ENCODE data around the gene AKAP8L. TPM values are rescaled to one million over a fixed set of nuclear protein-coding genes. Genes with fewer than 3 reads are reported as not detected.
"Not testable (repeated sequence)": the region's sequence is repeated elsewhere in the genome, so short reads cannot be mapped to it uniquely, and the experiment has no call there.

Gene AKAP8L
- total and polyA plus RNA-seq, 2 donors from 2014 or later, result 44.3 to 122 TPM

DNA sequence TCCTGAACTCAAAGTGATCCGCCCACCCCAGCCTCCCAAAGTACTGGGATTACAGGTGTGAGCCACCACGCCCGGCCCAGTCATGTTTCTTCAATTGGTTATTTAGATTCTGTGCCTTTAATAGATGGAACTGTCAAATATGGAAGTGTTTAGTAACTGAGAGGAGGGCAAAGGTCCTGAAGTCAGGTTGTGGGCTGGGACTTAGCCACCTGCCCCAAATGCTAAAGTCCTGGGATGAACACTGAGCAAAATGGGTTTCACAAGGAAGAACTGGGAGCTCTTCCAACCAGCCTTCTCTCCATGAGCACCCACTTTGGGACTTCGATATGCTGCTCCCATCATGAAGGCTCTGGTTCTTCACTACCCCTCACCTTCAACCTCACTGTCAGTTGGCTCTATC lies 60.9 kb downstream of the AKAP8L start:
- DNase-seq, result no peak
- TF ChIP-seq, protein P1, sequence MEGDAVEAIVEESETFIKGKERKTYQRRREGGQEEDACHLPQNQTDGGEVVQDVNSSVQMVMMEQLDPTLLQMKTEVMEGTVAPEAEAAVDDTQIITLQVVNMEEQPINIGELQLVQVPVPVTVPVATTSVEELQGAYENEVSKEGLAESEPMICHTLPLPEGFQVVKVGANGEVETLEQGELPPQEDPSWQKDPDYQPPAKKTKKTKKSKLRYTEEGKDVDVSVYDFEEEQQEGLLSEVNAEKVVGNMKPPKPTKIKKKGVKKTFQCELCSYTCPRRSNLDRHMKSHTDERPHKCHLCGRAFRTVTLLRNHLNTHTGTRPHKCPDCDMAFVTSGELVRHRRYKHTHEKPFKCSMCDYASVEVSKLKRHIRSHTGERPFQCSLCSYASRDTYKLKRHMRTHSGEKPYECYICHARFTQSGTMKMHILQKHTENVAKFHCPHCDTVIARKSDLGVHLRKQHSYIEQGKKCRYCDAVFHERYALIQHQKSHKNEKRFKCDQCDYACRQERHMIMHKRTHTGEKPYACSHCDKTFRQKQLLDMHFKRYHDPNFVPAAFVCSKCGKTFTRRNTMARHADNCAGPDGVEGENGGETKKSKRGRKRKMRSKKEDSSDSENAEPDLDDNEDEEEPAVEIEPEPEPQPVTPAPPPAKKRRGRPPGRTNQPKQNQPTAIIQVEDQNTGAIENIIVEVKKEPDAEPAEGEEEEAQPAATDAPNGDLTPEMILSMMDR (IDR thresholded peaks at IDR 0.05; ENCODE audit: borderline replicate concordance, extremely low read depth, insufficient read depth), result no peak
- Histone ChIP-seq H3K9me3 (ENCODE audit: control insufficient read depth in 2 of 3, insufficient read depth in 1 of 3, low read length in 3 of 3) (no peaks in the 10 kb centered on the region), H3K9ac (ENCODE audit: low read length in 3 of 3) (no peak overlapping the region), H3K4me1 (ENCODE audit: control insufficient read depth in 2 of 3, insufficient read depth in 2 of 3, low read depth in 1 of 3, low read length in 3 of 3) (peaks cover 0 to 2% (median 0%) of the 10 kb centered on the region in 3 donors), H3K27ac (ENCODE audit: low read depth in 2 of 2, low read length in 2 of 2) (no peak overlapping the region), H3K27me3 (ENCODE audit: control insufficient read depth, insufficient read depth, low read length) (no peaks in the 10 kb centered on the region), H3K4me3 (ENCODE audit: low read length in 3 of 3) (no peak overlapping the region), H3K36me3 (ENCODE audit: control insufficient read depth in 2 of 3, insufficient read depth in 3 of 3, low read length in 3 of 3) (peaks cover 9 to 47% (median 42%) of the 10 kb centered on the region in 3 donors)
- intact Hi-C loops (cut with DNase I), result no loop called here
- FAIRE-seq, result no peak

DNA sequence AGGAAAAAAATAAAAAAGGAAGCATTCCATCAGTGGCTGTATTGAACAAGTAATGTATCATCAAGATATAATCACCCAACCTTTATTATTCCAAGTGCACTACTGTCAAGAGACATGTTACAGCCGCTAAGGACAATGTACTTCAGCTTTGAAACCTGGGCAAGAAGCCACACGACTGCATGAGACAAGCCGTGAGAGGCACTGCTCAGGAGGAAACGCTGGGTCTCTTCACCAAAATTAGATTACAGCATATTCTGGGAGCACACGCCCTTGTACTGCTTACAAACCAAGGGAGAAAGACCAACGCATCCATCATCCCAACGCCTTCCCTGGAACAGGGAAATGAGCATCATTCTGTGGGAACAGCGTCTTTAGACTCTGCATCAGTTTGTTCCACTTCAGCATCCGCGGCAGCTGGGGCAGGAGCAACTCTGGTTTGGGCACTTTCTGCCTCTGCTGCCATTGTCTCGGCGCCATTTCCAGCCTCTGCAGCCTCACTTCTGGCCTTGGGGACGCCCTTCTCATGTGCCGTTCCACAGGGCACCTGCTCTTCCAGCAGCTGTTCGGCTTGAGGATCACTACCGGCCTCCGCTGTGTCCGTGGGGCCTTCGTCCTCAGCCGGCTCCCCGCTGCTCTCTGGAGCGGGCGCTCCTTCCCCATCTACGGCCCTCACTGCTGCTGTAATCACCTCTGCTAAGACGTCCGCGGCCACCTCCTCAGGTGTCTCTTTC lies 64.1 kb downstream of the AKAP8L start:
- Histone ChIP-seq H3K4me3 (ENCODE audit: low read length in 3 of 3) (no peak overlapping the region), H3K9me3 (ENCODE audit: control insufficient read depth in 2 of 3, insufficient read depth in 1 of 3, low read length in 3 of 3) (no peaks in the 10 kb centered on the region), H3K9ac (ENCODE audit: low read length in 3 of 3) (no peak overlapping the region), H3K36me3 (ENCODE audit: control insufficient read depth in 2 of 3, insufficient read depth in 3 of 3, low read length in 3 of 3) (peaks cover 4 to 28% (median 25%) of the 10 kb centered on the region in 3 donors), H3K27ac (ENCODE audit: low read depth in 2 of 2, low read length in 2 of 2) (no peak overlapping the region), H3K4me1 (ENCODE audit: control insufficient read depth in 2 of 3, insufficient read depth in 2 of 3, low read depth in 1 of 3, low read length in 3 of 3) (peaks cover 0 to 2% (median 0%) of the 10 kb centered on the region in 3 donors), H3K27me3 (ENCODE audit: control insufficient read depth, insufficient read depth, low read length) (no peaks in the 10 kb centered on the region)
- TF ChIP-seq, protein P1 (IDR thresholded peaks at IDR 0.05; ENCODE audit: borderline replicate concordance, extremely low read depth, insufficient read depth), result no peak
- intact Hi-C loops (cut with DNase I), result no loop called here
- FAIRE-seq (no peak), DNase-seq (no peak)

DNA sequence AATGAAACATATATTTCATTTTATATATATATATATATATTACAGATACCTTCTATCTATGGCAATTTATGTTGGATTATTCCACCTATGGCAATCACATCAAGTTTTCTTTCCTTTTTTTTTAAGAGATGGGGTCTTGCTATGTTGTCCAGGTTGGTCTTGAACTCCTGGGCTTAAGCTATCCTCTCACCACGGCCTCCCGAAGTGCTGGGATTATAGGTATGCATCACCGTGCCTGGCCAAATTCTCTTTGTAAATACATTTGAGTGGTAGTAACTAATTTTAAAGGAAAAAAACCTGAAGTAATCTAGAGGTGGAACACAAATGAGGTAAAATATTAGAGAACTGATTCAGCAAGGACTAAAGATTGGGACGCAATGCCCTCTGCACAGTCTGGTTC lies 64.9 kb downstream of the AKAP8L start:
- no peak overlapping the region for H3K4me3 ChIP-seq (ENCODE audit: low read length in 3 of 3)
- no peak for DNase-seq
- peaks cover 4 to 23% (median 19%) of the 10 kb centered on the region in 3 donors for H3K36me3 ChIP-seq (ENCODE audit: control insufficient read depth in 2 of 3, insufficient read depth in 3 of 3, low read length in 3 of 3)
- H3K9me3 ChIP-seq (ENCODE audit: control insufficient read depth in 2 of 3, insufficient read depth in 1 of 3, low read length in 3 of 3), result no peaks in the 10 kb centered on the region
- H3K4me1 ChIP-seq (ENCODE audit: control insufficient read depth in 2 of 3, insufficient read depth in 2 of 3, low read depth in 1 of 3, low read length in 3 of 3), result peaks cover 0 to 2% (median 0%) of the 10 kb centered on the region in 3 donors
- no peak overlapping the region for H3K9ac ChIP-seq (ENCODE audit: low read length in 3 of 3)
- intact Hi-C loops (cut with DNase I), result no loop called here
- no peak for FAIRE-seq
- TF ChIP-seq, protein P1 (IDR thresholded peaks at IDR 0.05; ENCODE audit: borderline replicate concordance, extremely low read depth, insufficient read depth), result no peak
- H3K27ac ChIP-seq (ENCODE audit: low read depth in 2 of 2, low read length in 2 of 2), result no peak overlapping the region
- H3K27me3 ChIP-seq (ENCODE audit: control insufficient read depth, insufficient read depth, low read length), result no peaks in the 10 kb centered on the region

DNA sequence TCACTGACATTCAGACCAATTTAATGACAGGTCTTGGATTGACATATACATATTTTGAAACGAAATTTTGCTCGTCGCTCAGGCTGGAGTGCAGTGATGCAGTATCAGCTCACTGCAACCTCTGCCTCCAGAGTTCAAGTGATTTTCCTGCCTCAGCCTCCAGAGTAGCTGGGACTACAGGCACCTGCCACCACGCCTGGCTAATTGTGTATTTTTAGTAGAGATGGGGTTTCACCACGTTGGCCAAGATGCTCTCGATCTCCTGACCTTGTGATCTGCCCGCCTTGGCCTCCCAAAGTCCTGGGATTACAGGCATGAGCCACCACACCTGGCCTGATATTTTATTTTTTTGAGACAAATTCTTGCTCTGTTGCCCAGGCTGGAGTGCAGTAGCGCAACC lies 66.3 kb downstream of the AKAP8L start:
- H3K27ac ChIP-seq (ENCODE audit: low read depth in 2 of 2, low read length in 2 of 2); H3K9me3 ChIP-seq (ENCODE audit: control insufficient read depth in 2 of 3, insufficient read depth in 1 of 3, low read length in 3 of 3); DNase-seq; H3K27me3 ChIP-seq (ENCODE audit: control insufficient read depth, insufficient read depth, low read length); intact Hi-C loops (cut with DNase I); FAIRE-seq; H3K9ac ChIP-seq (ENCODE audit: low read length in 3 of 3); H3K4me1 ChIP-seq (ENCODE audit: control insufficient read depth in 2 of 3, insufficient read depth in 2 of 3, low read depth in 1 of 3, low read length in 3 of 3); H3K4me3 ChIP-seq (ENCODE audit: low read length in 3 of 3): not testable (repeated sequence)
- H3K36me3 ChIP-seq (ENCODE audit: control insufficient read depth in 2 of 3, insufficient read depth in 3 of 3, low read length in 3 of 3), result peaks cover 0 to 16% (median 9%) of the 10 kb centered on the region in 3 donors

DNA sequence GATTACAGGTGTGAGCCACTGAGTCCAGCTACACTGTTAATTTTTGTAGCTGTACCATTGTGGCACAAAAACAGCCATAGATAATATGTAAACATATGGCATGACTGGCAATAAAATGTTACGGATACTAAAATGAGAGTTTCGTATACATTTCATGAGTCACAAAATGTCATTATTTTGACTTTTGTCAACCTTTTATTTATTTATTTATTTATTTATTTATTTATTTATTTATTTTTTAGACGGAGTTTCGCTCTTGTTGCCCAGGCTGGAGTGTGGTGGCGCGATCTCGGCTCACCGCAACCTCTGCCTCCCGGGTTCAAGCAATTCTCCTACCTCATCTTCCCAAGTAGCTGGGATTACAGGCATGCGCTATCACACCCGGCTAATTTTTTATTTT lies 77.5 kb downstream of the AKAP8L start:
- DNase-seq; intact Hi-C loops (cut with DNase I): not testable (repeated sequence)

More for the DNA sequence above, 77.5 kb downstream of the AKAP8L start:
- H3K9ac ChIP-seq (ENCODE audit: low read length in 3 of 3); H3K27ac ChIP-seq (ENCODE audit: low read depth in 2 of 2, low read length in 2 of 2); FAIRE-seq; H3K36me3 ChIP-seq (ENCODE audit: control insufficient read depth in 2 of 3, insufficient read depth in 3 of 3, low read length in 3 of 3); H3K27me3 ChIP-seq (ENCODE audit: control insufficient read depth, insufficient read depth, low read length); H3K9me3 ChIP-seq (ENCODE audit: control insufficient read depth in 2 of 3, insufficient read depth in 1 of 3, low read length in 3 of 3); H3K4me1 ChIP-seq (ENCODE audit: control insufficient read depth in 2 of 3, insufficient read depth in 2 of 3, low read depth in 1 of 3, low read length in 3 of 3); H3K4me3 ChIP-seq (ENCODE audit: low read length in 3 of 3): not testable (repeated sequence)
